HepG2 (cell line): ENCODE results near the gene ZKSCAN4. TPM values are rescaled to one million over a fixed set of nuclear protein-coding genes. Genes with fewer than 3 reads are reported as not detected.

Experiments
- ATAD3A ChIP-seq: sonication (generic); formaldehyde crosslinking; IDR thresholded peaks from 2 replicates; pipeline ENCODE4 v1.4.0; 2020; ENCODE audit warnings: missing genetic modification reagents
- ATRX ChIP-seq: sonication (generic); formaldehyde crosslinking; IDR thresholded peaks from 2 replicates; pipeline ENCODE4 v1.4.0; 2020; ENCODE audit warnings: missing genetic modification reagents, borderline replicate concordance
- CERS6 ChIP-seq: sonication (generic); formaldehyde crosslinking; IDR thresholded peaks from 2 replicates; pipeline ENCODE4 v1.5.0; 2020; ENCODE audit warnings: missing genetic modification reagents
- CHD4 ChIP-seq: fragments of 200-600 bp; sonication (generic); IDR thresholded peaks from 2 replicates; pipeline ENCODE4 v1.7.0; 2017; ENCODE audit warnings: mild to moderate bottlenecking, low read length, borderline replicate concordance
- ELF3 ChIP-seq: IDR thresholded peaks from 2 replicates; pipeline ENCODE4 v1.6.1; 2016; ENCODE audit warnings: missing genetic modification reagents, missing compliant biosample characterization
- HDAC2 ChIP-seq: sonication (generic); formaldehyde crosslinking; IDR thresholded peaks from 2 replicates; pipeline ENCODE4 v1.4.0; 2020; ENCODE audit warnings: missing genetic modification reagents
- KDM4B ChIP-seq: sonication (generic); formaldehyde crosslinking; IDR thresholded peaks from 2 replicates; pipeline ENCODE4 v1.4.0; 2020; ENCODE audit warnings: missing genetic modification reagents
- KDM5B ChIP-seq: sonication (generic); formaldehyde crosslinking; IDR thresholded peaks from 2 replicates; pipeline ENCODE4 v1.4.0; 2020; ENCODE audit warnings: missing genetic modification reagents, mild to moderate bottlenecking, borderline replicate concordance
- KMT2A ChIP-seq: sonication (generic); formaldehyde crosslinking; IDR thresholded peaks from 2 replicates; pipeline ENCODE4 v1.4.0; 2020; ENCODE audit warnings: missing genetic modification reagents
- LCORL ChIP-seq, 2 experiments: fragments of 450-650 bp in 1 of 2; sonication (generic) in 1 of 2; formaldehyde crosslinking in 1 of 2; IDR thresholded peaks; 2 replicates each; pipeline versions ENCODE4 v1.5.0 to v1.6.1; 2017 to 2020; ENCODE audit warnings: antibody characterized with exemption in 1 of 2, missing genetic modification reagents in 1 of 2
- MBD4 ChIP-seq: IDR thresholded peaks from 2 replicates; pipeline ENCODE4 v1.6.1; 2012; ENCODE audit warnings: low read length, inconsistent platforms, borderline replicate concordance
- MXD1 ChIP-seq: sonication (generic); formaldehyde crosslinking; IDR thresholded peaks from 2 replicates; pipeline ENCODE4 v1.4.0; 2020; ENCODE audit warnings: mild to moderate bottlenecking, missing genetic modification reagents
- NFE2L1 ChIP-seq: sonication (generic); formaldehyde crosslinking; IDR thresholded peaks from 2 replicates; pipeline ENCODE4 v1.4.0; 2020; ENCODE audit warnings: missing genetic modification reagents, mild to moderate bottlenecking, borderline replicate concordance
- SAP130 ChIP-seq: IDR thresholded peaks from 2 replicates; pipeline ENCODE4 v1.6.1; 2016; ENCODE audit warnings: low read depth
- SP4 ChIP-seq: sonication (generic); formaldehyde crosslinking; IDR thresholded peaks from 2 replicates; pipeline ENCODE4 v1.8.1; 2023; ENCODE audit warnings: mild to moderate bottlenecking, missing genetic modification reagents
- TFE3 ChIP-seq: IDR thresholded peaks from 2 replicates; pipeline ENCODE4 v1.6.1; 2016
- TGIF2 ChIP-seq: IDR thresholded peaks from 2 replicates; pipeline ENCODE4 v1.6.1; 2016; ENCODE audit warnings: control low read depth, missing compliant biosample characterization
- YY1 ChIP-seq: IDR thresholded peaks from 2 replicates; pipeline ENCODE4 v1.6.1; 2011; ENCODE audit warnings: low read length, low read depth, moderate library complexity, mild to moderate bottlenecking; ENCODE audit not compliant: insufficient read depth, insufficient replicate concordance
- ZNF12 ChIP-seq: sonication (generic); formaldehyde crosslinking; IDR thresholded peaks from 2 replicates; pipeline ENCODE4 v1.5.0; 2020; ENCODE audit warnings: missing genetic modification reagents
- ZNF484 ChIP-seq: sonication (generic); formaldehyde crosslinking; IDR thresholded peaks from 2 replicates; pipeline ENCODE4 v1.5.1; 2020; ENCODE audit warnings: mild to moderate bottlenecking, low read depth, missing genetic modification reagents, borderline replicate concordance
- ZNF558 ChIP-seq: sonication (generic); formaldehyde crosslinking; IDR thresholded peaks from 2 replicates; pipeline ENCODE4 v1.9.0; 2022; ENCODE audit warnings: mild to moderate bottlenecking, missing genetic modification reagents, borderline replicate concordance
- ZNF607 ChIP-seq: sonication (generic); formaldehyde crosslinking; IDR thresholded peaks from 2 replicates; pipeline ENCODE4 v1.5.1; 2020; ENCODE audit warnings: missing genetic modification reagents, mild to moderate bottlenecking, borderline replicate concordance
- ZNF691 ChIP-seq: sonication (generic); formaldehyde crosslinking; IDR thresholded peaks from 2 replicates; pipeline ENCODE4 v1.4.0; 2020; ENCODE audit warnings: missing genetic modification reagents, low read depth, mild to moderate bottlenecking, borderline replicate concordance
- ZNF75D ChIP-seq: sonication (generic); formaldehyde crosslinking; IDR thresholded peaks from 2 replicates; pipeline ENCODE4 v1.8.1; 2023; ENCODE audit warnings: missing genetic modification reagents, mild to moderate bottlenecking, borderline replicate concordance
- ZNF782 ChIP-seq: sonication (generic); formaldehyde crosslinking; IDR thresholded peaks from 2 replicates; pipeline ENCODE4 v1.4.0; 2020; ENCODE audit warnings: missing genetic modification reagents, mild to moderate bottlenecking, borderline replicate concordance
- ZNF790 ChIP-seq: sonication (generic); formaldehyde crosslinking; IDR thresholded peaks from 2 replicates; pipeline ENCODE4 v1.8.0; 2022; ENCODE audit warnings: missing genetic modification reagents, mild to moderate bottlenecking, borderline replicate concordance
- polyA plus RNA-seq, 8 experiments: library from polyadenylated mRNA; depleted of rRNA in 3 of 8; stranded (reverse) in 7 of 8; unstranded in 1 of 8; fragments of >200 nt; fragmentation: Illumina TruSeq in 4 of 8; extraction: Trizol in 4 of 8; gene quantifications; 2 replicates each; pipeline versions ENCODE4 v1.2.1 to v1.2.3, GENCODE V29; 2011 to 2016; ENCODE audit warnings: low read depth in 4 of 8, missing spikeins in 1 of 8, mixed read lengths in 1 of 8; ENCODE audit not compliant: insufficient read depth in 1 of 8
- total RNA-seq, 5 experiments: library from RNA; depleted of rRNA; stranded (reverse); fragments of >200 nt; fragmentation: Illumina TruSeq; extraction: Trizol; gene quantifications; 2 replicates each; pipeline ENCODE4 v1.2.3, GENCODE V29; 2016; ENCODE audit warnings: low read depth in 1 of 5

ZKSCAN4 gene
- total and polyA plus RNA-seq, 2 of the 13 experiments (the other 11 are each of a cell fraction or from before 2014, with no cell fraction given), result 2.9 to 7.8 TPM

GRCh38 chr6:28252009-28252975 lies at the start of gene ZKSCAN4 (continued):
- no peak for TF ChIP-seq MXD1
- TF ChIP-seq KDM4B (CRISPR knock-in tag), result peak; percentile 87
- TF ChIP-seq ZNF782 (CRISPR knock-in tag), result no peak; the same call in 1 of the 2 replicates
- TF ChIP-seq ATAD3A (CRISPR knock-in tag), result no peak
- peak; percentile 88 for TF ChIP-seq ELF3
- peak; percentile 99 for TF ChIP-seq SAP130 (CRISPR knock-in tag)
- TF ChIP-seq ZNF691 (CRISPR knock-in tag), result no peak
- no peak for TF ChIP-seq ZNF75D (CRISPR knock-in tag)
- TF ChIP-seq MBD4, result no peak; the same call in 1 of the 2 replicates
- TF ChIP-seq KDM5B (CRISPR knock-in tag), result 0 out of 2 replicates have a peak, but pooled peaks have one; percentile 0
- peak; percentile 68; the same call in 1 of the 2 replicates for TF ChIP-seq ZNF12 (CRISPR knock-in tag)
- peak; percentile 47 for TF ChIP-seq YY1
- no peak for TF ChIP-seq NFE2L1
- TF ChIP-seq TFE3, result peak; percentile 45; the same call in 1 of the 2 replicates
- peak; percentile 89 for TF ChIP-seq KMT2A (CRISPR knock-in tag)
- TF ChIP-seq ZNF790 (CRISPR knock-in tag), result no peak
- no peak for TF ChIP-seq CHD4
- TF ChIP-seq ZNF607 (CRISPR knock-in tag), result no peak; the same call in 1 of the 2 replicates
- TF ChIP-seq LCORL (IDR thresholded peaks at IDR 0.05), result no peak
- peak; percentile 56; the same call in 1 of the 2 replicates for TF ChIP-seq LCORL (CRISPR knock-in tag; IDR thresholded peaks at IDR 0.05)
- TF ChIP-seq SP4, result 0 out of 2 replicates have a peak, but pooled peaks have one; percentile 5
- TF ChIP-seq HDAC2, result peak; percentile 94
- peak; percentile 29; the same call in 1 of the 2 replicates for TF ChIP-seq ZNF558 (CRISPR knock-in tag)
- no peak for TF ChIP-seq ZNF484
- peak; percentile 90 for TF ChIP-seq TGIF2
- no peak for TF ChIP-seq CERS6 (CRISPR knock-in tag)
- no peak for TF ChIP-seq ATRX (CRISPR knock-in tag)
